GM23338 (cell line): ENCODE measurements around the gene AHI1. TPM values are rescaled to one million over a fixed set of nuclear protein-coding genes. Genes with fewer than 3 reads are reported as not detected.
A peak's percentile ranks its signal among the peaks of the same experiment; 100 is the strongest.

Source experiments
- ATAC-seq: fragments of 200-7000 bp; cut with Tn5 transposase; 3 replicates; pipeline ENCODE4 v1.9.1; 2020
- DNase-seq: peaks from one replicate; pipeline ENCODE4 v3.0.0-alpha.2; 2015; ENCODE audit warnings: low spot score
- H2AFZ ChIP-seq: fragments of 200-600 bp; sonication (generic); 2 replicates; pipeline ENCODE4 v1.8.0; 2016; ENCODE audit warnings: antibody characterized with exemption, mild to moderate bottlenecking, moderate library complexity
- H3F3A ChIP-seq: fragments of 200-600 bp; sonication (generic); replicated peaks from 2 replicates; pipeline ENCODE4 v1.8.0; 2017; ENCODE audit warnings: antibody characterized with exemption, mixed run types, low read depth
- H3K27ac ChIP-seq: fragments of 200-600 bp; sonication (generic); 2 replicates; pipeline ENCODE4 v1.6.1; 2016; ENCODE audit warnings: low read depth
- H3K27me3 ChIP-seq: fragments of 200-600 bp; sonication (generic); 2 replicates; pipeline ENCODE4 v1.8.0; 2016; ENCODE audit warnings: mild to moderate bottlenecking, mixed run types, moderate library complexity; ENCODE audit not compliant: insufficient read depth
- H3K36me3 ChIP-seq: fragments of 200-600 bp; sonication (generic); 2 replicates; pipeline ENCODE4 v1.8.0; 2016; ENCODE audit warnings: mild to moderate bottlenecking; ENCODE audit not compliant: insufficient read depth
- H3K4me1 ChIP-seq: fragments of 200-600 bp; sonication (generic); 2 replicates; pipeline ENCODE4 v1.8.0; 2016; ENCODE audit warnings: mild to moderate bottlenecking, moderate library complexity; ENCODE audit not compliant: insufficient read depth
- H3K4me2 ChIP-seq: fragments of 200-600 bp; sonication (generic); 2 replicates; pipeline ENCODE4 v1.7.1; 2017; ENCODE audit warnings: mixed run types
- H3K4me3 ChIP-seq: fragments of 200-600 bp; sonication (generic); 2 replicates; pipeline ENCODE4 v1.6.1; 2016; ENCODE audit warnings: mixed run types
- H3K79me2 ChIP-seq: fragments of 200-600 bp; sonication (generic); replicated peaks from 2 replicates; pipeline ENCODE4 v1.8.0; 2017; ENCODE audit warnings: mild to moderate bottlenecking; ENCODE audit not compliant: insufficient read depth
- H3K9me2 ChIP-seq: fragments of 200-600 bp; sonication (generic); 2 replicates; pipeline ENCODE4 v1.8.0; 2017; ENCODE audit not compliant: insufficient read depth
- H4K20me1 ChIP-seq: fragments of 200-600 bp; sonication (generic); replicated peaks from 2 replicates; pipeline ENCODE4 v1.8.0; 2017; ENCODE audit warnings: mild to moderate bottlenecking; ENCODE audit not compliant: insufficient read depth
- H3K27ac Mint-ChIP-seq: 2 replicates; pipeline ENCODE4 v1.8.0; 2020; ENCODE audit warnings: inconsistent platforms, mild to moderate bottlenecking, moderate library complexity, mixed read lengths
- H3K27me3 Mint-ChIP-seq: 3 replicates; pipeline ENCODE4 v1.8.0; 2022; ENCODE audit warnings: low read depth, mild to moderate bottlenecking, moderate library complexity, mixed read lengths, inconsistent platforms; ENCODE audit not compliant: insufficient read depth, poor library complexity
- H3K36me3 Mint-ChIP-seq: 3 replicates; pipeline ENCODE4 v1.8.0; 2021; ENCODE audit warnings: low read depth, mild to moderate bottlenecking, inconsistent platforms, moderate library complexity, mixed read lengths
- H3K4me1 Mint-ChIP-seq: 3 replicates; pipeline ENCODE4 v1.8.0; 2020; ENCODE audit warnings: mild to moderate bottlenecking, inconsistent platforms, mixed read lengths
- H3K4me3 Mint-ChIP-seq: 3 replicates; pipeline ENCODE4 v1.8.0; 2021; ENCODE audit warnings: moderate library complexity, mild to moderate bottlenecking, inconsistent platforms, mixed read lengths
- H3K9me3 Mint-ChIP-seq: 3 replicates; pipeline ENCODE4 v1.8.0; 2020; ENCODE audit warnings: moderate library complexity, mild to moderate bottlenecking, inconsistent platforms, mixed read lengths
- CREB1 ChIP-seq: fragments of 250-450 bp; sonication (Bioruptor Pico); IDR thresholded peaks from 2 replicates; pipeline ENCODE4 v1.5.0; 2020; ENCODE audit warnings: low read depth, mild to moderate bottlenecking, moderate library complexity
- ETS1 ChIP-seq: IDR thresholded peaks from 2 replicates; pipeline ENCODE4 v1.6.1; 2016; ENCODE audit warnings: antibody characterized with exemption
- EZH2phosphoT487 ChIP-seq: fragments of 200-600 bp; sonication (generic); IDR thresholded peaks from one replicate; pipeline ENCODE4 v1.8.1; 2018; ENCODE audit warnings: antibody characterized with exemption; ENCODE audit not compliant: unreplicated experiment
- JUNB ChIP-seq: IDR thresholded peaks from one replicate; pipeline ENCODE4 v1.6.1; 2016; ENCODE audit warnings: antibody characterized with exemption; ENCODE audit not compliant: unreplicated experiment
- POLR2AphosphoS5 ChIP-seq: IDR thresholded peaks from 2 replicates; pipeline ENCODE4 v1.6.1; 2016; ENCODE audit warnings: antibody characterized with exemption, low read depth
- STAT1 ChIP-seq: IDR thresholded peaks from one replicate; pipeline ENCODE4 v1.6.1; 2016; ENCODE audit warnings: antibody characterized with exemption; ENCODE audit not compliant: unreplicated experiment
- ZNF114 ChIP-seq: fragments of 250-450 bp; sonication (Bioruptor Pico); IDR thresholded peaks from 2 replicates; pipeline ENCODE4 v1.5.0; 2020; ENCODE audit warnings: mild to moderate bottlenecking, moderate library complexity
- ZNF331 ChIP-seq: fragments of 250-450 bp; sonication (Bioruptor Pico); IDR thresholded peaks from 2 replicates; pipeline ENCODE4 v1.5.0; 2020; ENCODE audit warnings: low read depth, mild to moderate bottlenecking, moderate library complexity
- polyA plus RNA-seq: library from polyadenylated mRNA; unstranded; fragments of >200 nt; fragmentation: Nextera tagmentation; extraction: Ambion mirVana; gene quantifications from 2 replicates; pipeline ENCODE4 v1.2.1, GENCODE V29; 2016
- total RNA-seq: library from RNA; depleted of rRNA; stranded (reverse); fragments of >200 nt; shearing (Covaris generic); gene quantifications from 2 replicates; pipeline ENCODE4 v1.2.3, GENCODE V29; 2014
- TF ChIP-seq, protein P1 (sequence below): IDR thresholded peaks from one replicate; pipeline ENCODE4 v1.6.1; 2018; ENCODE audit warnings: antibody characterized with exemption; ENCODE audit not compliant: unreplicated experiment
- TF ChIP-seq, protein P2 (sequence below): fragments of 250-450 bp; sonication (Bioruptor Pico); IDR thresholded peaks from 2 replicates; pipeline ENCODE4 v1.5.0; 2020; ENCODE audit warnings: mild to moderate bottlenecking, moderate library complexity

Gene AHI1
- total and polyA plus RNA-seq, 2 experiments from 2014 or later: 19.8 to 72.9 TPM

DNA sequence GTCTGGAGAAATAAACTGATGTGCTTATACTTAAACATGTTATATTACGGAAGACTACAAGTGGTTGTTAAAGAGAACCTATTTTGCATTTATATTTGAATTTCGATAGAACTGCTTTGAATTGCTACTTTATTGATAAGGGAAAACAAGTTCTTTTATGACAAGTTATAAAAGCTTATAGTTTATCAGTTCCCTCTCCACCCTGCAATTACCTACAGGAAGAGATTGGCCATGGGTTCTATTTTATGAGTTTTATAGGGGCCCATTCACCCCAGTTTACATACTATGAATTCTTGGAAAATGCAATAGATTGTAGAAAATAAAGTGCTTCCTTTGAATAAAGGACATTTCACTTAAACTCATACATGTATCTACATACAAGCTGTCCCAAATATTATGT is 144.4 kb downstream of the AHI1 start (continued):
- TF ChIP-seq POLR2AphosphoS5: no peak
- TF ChIP-seq ZNF331: no peak
- no peak for TF ChIP-seq JUNB
- TF ChIP-seq EZH2phosphoT487: no peak

DNA sequence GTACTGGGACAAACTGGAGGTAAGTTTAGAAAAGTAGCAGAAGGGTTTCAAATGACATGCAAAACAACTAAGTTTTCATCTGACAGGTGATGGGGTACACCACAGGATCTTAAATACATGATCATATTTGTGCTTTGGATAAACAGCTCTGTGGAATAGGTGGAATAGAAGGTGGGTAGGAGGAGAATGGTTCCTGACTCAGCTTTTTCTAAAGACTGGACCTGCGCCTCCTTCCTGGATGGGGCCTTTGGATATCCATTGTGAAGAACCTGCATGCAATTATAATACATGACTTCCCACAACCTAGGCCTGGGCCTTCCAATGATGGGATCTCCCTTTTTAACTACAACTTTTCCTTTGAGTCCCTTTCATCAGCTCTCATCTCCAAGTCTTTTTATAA is 145.9 kb downstream of the AHI1 start:
- Mint-ChIP-seq H3K4me3 (no peak overlapping the region), H3K36me3 (no peaks in the 10 kb centered on the region), H3K27me3 (peaks cover 2% of the 10 kb centered on the region), H3K4me1 (peaks cover 3% of the 10 kb centered on the region; the same call in 1 of the 3 replicates), H3K27ac (peak overlapping the region; percentile 39; the same call in 1 of the 2 replicates), H3K9me3 (no peaks in the 10 kb centered on the region)
- DNase-seq: no peak
- H2AFZ ChIP-seq: no peak overlapping the region
- no peaks in the 10 kb centered on the region for H4K20me1 ChIP-seq
- H3K79me2 ChIP-seq: no peaks in the 10 kb centered on the region
- no peak overlapping the region for H3K4me3 ChIP-seq
- H3K27ac ChIP-seq: peak overlapping the region; percentile 12; the same call in 1 of the 2 replicates
- no peaks in the 10 kb centered on the region for H3K36me3 ChIP-seq
- H3K4me2 ChIP-seq: no peak overlapping the region
- H3K9me2 ChIP-seq: no peaks in the 10 kb centered on the region
- ATAC-seq: no peak
- H3K27me3 ChIP-seq: no peaks in the 10 kb centered on the region
- no peaks in the 10 kb centered on the region for H3F3A ChIP-seq
- no peak for TF ChIP-seq POLR2AphosphoS5
- no peak for TF ChIP-seq ZNF331
- TF ChIP-seq, protein P1, sequence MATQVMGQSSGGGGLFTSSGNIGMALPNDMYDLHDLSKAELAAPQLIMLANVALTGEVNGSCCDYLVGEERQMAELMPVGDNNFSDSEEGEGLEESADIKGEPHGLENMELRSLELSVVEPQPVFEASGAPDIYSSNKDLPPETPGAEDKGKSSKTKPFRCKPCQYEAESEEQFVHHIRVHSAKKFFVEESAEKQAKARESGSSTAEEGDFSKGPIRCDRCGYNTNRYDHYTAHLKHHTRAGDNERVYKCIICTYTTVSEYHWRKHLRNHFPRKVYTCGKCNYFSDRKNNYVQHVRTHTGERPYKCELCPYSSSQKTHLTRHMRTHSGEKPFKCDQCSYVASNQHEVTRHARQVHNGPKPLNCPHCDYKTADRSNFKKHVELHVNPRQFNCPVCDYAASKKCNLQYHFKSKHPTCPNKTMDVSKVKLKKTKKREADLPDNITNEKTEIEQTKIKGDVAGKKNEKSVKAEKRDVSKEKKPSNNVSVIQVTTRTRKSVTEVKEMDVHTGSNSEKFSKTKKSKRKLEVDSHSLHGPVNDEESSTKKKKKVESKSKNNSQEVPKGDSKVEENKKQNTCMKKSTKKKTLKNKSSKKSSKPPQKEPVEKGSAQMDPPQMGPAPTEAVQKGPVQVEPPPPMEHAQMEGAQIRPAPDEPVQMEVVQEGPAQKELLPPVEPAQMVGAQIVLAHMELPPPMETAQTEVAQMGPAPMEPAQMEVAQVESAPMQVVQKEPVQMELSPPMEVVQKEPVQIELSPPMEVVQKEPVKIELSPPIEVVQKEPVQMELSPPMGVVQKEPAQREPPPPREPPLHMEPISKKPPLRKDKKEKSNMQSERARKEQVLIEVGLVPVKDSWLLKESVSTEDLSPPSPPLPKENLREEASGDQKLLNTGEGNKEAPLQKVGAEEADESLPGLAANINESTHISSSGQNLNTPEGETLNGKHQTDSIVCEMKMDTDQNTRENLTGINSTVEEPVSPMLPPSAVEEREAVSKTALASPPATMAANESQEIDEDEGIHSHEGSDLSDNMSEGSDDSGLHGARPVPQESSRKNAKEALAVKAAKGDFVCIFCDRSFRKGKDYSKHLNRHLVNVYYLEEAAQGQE: no peak
- no peak for TF ChIP-seq JUNB
- no peak for TF ChIP-seq STAT1
- TF ChIP-seq CREB1 (CRISPR knock-in tag): no peak
- TF ChIP-seq, protein P2, sequence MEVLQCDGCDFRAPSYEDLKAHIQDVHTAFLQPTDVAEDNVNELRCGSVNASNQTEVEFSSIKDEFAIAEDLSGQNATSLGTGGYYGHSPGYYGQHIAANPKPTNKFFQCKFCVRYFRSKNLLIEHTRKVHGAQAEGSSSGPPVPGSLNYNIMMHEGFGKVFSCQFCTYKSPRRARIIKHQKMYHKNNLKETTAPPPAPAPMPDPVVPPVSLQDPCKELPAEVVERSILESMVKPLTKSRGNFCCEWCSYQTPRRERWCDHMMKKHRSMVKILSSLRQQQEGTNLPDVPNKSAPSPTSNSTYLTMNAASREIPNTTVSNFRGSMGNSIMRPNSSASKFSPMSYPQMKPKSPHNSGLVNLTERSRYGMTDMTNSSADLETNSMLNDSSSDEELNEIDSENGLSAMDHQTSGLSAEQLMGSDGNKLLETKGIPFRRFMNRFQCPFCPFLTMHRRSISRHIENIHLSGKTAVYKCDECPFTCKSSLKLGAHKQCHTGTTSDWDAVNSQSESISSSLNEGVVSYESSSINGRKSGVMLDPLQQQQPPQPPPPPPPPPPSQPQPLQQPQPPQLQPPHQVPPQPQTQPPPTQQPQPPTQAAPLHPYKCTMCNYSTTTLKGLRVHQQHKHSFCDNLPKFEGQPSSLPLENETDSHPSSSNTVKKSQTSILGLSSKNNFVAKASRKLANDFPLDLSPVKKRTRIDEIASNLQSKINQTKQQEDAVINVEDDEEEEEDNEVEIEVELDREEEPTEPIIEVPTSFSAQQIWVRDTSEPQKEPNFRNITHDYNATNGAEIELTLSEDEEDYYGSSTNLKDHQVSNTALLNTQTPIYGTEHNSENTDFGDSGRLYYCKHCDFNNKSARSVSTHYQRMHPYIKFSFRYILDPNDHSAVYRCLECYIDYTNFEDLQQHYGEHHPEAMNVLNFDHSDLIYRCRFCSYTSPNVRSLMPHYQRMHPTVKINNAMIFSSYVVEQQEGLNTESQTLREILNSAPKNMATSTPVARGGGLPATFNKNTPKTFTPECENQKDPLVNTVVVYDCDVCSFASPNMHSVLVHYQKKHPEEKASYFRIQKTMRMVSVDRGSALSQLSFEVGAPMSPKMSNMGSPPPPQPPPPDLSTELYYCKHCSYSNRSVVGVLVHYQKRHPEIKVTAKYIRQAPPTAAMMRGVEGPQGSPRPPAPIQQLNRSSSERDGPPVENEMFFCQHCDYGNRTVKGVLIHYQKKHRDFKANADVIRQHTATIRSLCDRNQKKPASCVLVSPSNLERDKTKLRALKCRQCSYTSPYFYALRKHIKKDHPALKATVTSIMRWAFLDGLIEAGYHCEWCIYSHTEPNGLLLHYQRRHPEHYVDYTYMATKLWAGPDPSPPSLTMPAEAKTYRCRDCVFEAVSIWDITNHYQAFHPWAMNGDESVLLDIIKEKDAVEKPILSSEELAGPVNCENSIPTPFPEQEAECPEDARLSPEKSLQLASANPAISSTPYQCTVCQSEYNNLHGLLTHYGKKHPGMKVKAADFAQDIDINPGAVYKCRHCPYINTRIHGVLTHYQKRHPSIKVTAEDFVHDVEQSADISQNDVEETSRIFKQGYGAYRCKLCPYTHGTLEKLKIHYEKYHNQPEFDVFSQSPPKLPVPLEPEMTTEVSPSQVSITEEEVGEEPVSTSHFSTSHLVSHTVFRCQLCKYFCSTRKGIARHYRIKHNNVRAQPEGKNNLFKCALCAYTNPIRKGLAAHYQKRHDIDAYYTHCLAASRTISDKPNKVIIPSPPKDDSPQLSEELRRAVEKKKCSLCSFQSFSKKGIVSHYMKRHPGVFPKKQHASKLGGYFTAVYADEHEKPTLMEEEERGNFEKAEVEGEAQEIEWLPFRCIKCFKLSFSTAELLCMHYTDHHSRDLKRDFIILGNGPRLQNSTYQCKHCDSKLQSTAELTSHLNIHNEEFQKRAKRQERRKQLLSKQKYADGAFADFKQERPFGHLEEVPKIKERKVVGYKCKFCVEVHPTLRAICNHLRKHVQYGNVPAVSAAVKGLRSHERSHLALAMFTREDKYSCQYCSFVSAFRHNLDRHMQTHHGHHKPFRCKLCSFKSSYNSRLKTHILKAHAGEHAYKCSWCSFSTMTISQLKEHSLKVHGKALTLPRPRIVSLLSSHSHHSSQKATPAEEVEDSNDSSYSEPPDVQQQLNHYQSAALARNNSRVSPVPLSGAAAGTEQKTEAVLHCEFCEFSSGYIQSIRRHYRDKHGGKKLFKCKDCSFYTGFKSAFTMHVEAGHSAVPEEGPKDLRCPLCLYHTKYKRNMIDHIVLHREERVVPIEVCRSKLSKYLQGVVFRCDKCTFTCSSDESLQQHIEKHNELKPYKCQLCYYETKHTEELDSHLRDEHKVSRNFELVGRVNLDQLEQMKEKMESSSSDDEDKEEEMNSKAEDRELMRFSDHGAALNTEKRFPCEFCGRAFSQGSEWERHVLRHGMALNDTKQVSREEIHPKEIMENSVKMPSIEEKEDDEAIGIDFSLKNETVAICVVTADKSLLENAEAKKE (CRISPR knock-in tag): no peak
- no peak for TF ChIP-seq ZNF114 (CRISPR knock-in tag)
- no peak for TF ChIP-seq EZH2phosphoT487
- TF ChIP-seq ETS1: no peak
- H3K4me1 ChIP-seq: no peaks in the 10 kb centered on the region
